Measurements from ENCODE around the gene SEMA3C. TPM values are rescaled to one million over a fixed set of nuclear protein-coding genes. Genes with fewer than 3 reads are reported as not detected.

Gene SEMA3C
- total RNA-seq, 2 donors from 2014 or later, result 89.2 to 184 TPM

GRCh38 chr7:80829527-80829926 lies 89.3 kb downstream of the SEMA3C start:
- H3K27ac ChIP-seq, result no peak overlapping the region
- H3K4me3 ChIP-seq, result no peak overlapping the region
- H3K27me3 ChIP-seq (replicated peaks; ENCODE audit: insufficient read depth), result no peaks in the 10 kb centered on the region
- DNase-seq (ENCODE audit: low spot score) (no peak), ATAC-seq (ENCODE audit: insufficient number of reproducible peaks, low FRiP score, low read depth) (no peak)
- no peak for TF ChIP-seq CTCF (IDR thresholded peaks at IDR 0.05)
- peaks cover 10 to 22% of the 10 kb centered on the region in 2 donors for H3K4me1 ChIP-seq (ENCODE audit: control insufficient read depth in 1 of 2, low read depth in 2 of 2)
- no peaks in the 10 kb centered on the region for H3K9me3 ChIP-seq
- no peaks in the 10 kb centered on the region for H3K36me3 ChIP-seq

GRCh38 chr7:80827239-80827633 lies 91.6 kb downstream of the SEMA3C start:
- no peak for ATAC-seq (ENCODE audit: insufficient number of reproducible peaks, low FRiP score, low read depth)
- no peak for TF ChIP-seq CTCF (IDR thresholded peaks at IDR 0.05)
- H3K4me3 ChIP-seq, result no peak overlapping the region
- no peaks in the 10 kb centered on the region for H3K36me3 ChIP-seq
- no peaks in the 10 kb centered on the region for H3K27me3 ChIP-seq (replicated peaks; ENCODE audit: insufficient read depth)
- no peak for DNase-seq (ENCODE audit: low spot score)
- H3K27ac ChIP-seq, result peak overlapping the region in 1 of 2 donors; percentile 3
- H3K9me3 ChIP-seq, result no peaks in the 10 kb centered on the region
- H3K4me1 ChIP-seq (ENCODE audit: control insufficient read depth in 1 of 2, low read depth in 2 of 2), result peaks cover 10 to 15% of the 10 kb centered on the region in 2 donors

- DNase-seq (ENCODE audit: low spot score), result no peak
- H3K4me3 ChIP-seq, result no peak overlapping the region
- no peaks in the 10 kb centered on the region for H3K36me3 ChIP-seq
- no peak for TF ChIP-seq CTCF (IDR thresholded peaks at IDR 0.05)
- H3K9me3 ChIP-seq, result no peaks in the 10 kb centered on the region
- no peak for ATAC-seq (ENCODE audit: insufficient number of reproducible peaks, low FRiP score, low read depth)
- peaks cover 10 to 15% of the 10 kb centered on the region in 2 donors for H3K4me1 ChIP-seq (ENCODE audit: control insufficient read depth in 1 of 2, low read depth in 2 of 2)
- H3K27me3 ChIP-seq (replicated peaks; ENCODE audit: insufficient read depth), result no peaks in the 10 kb centered on the region
- H3K27ac ChIP-seq, result peak overlapping the region in 1 of 2 donors; percentile 3
These were observed 92.2 kb downstream of the SEMA3C start for GRCh38 chr7:80826520-80827238.

GRCh38 chr7:80825499-80825898 lies 93.4 kb downstream of the SEMA3C start:
- no peak overlapping the region for H3K4me3 ChIP-seq
- H3K4me1 ChIP-seq (ENCODE audit: control insufficient read depth in 1 of 2, low read depth in 2 of 2), result peaks cover 10 to 15% of the 10 kb centered on the region in 2 donors
- no peak for ATAC-seq (ENCODE audit: insufficient number of reproducible peaks, low FRiP score, low read depth)
- H3K36me3 ChIP-seq, result no peaks in the 10 kb centered on the region
- no peak for TF ChIP-seq CTCF (IDR thresholded peaks at IDR 0.05)
- H3K27me3 ChIP-seq (replicated peaks; ENCODE audit: insufficient read depth), result no peaks in the 10 kb centered on the region
- no peaks in the 10 kb centered on the region for H3K9me3 ChIP-seq
- no peak overlapping the region for H3K27ac ChIP-seq
- no peak for DNase-seq (ENCODE audit: low spot score)

- Histone ChIP-seq H3K9me3 (no peaks in the 10 kb centered on the region), H3K27me3 (replicated peaks; ENCODE audit: insufficient read depth) (no peaks in the 10 kb centered on the region), H3K27ac (no peak overlapping the region), H3K36me3 (no peaks in the 10 kb centered on the region), H3K4me1 (ENCODE audit: control insufficient read depth in 1 of 2, low read depth in 2 of 2) (peaks cover 9 to 10% of the 10 kb centered on the region in 2 donors), H3K4me3 (no peak overlapping the region)
- no peak for DNase-seq (ENCODE audit: low spot score)
- no peak for ATAC-seq (ENCODE audit: insufficient number of reproducible peaks, low FRiP score, low read depth)
- TF ChIP-seq CTCF (IDR thresholded peaks at IDR 0.05), result no peak
These were observed 94.6 kb downstream of the SEMA3C start for GRCh38 chr7:80824253-80824652.

Measured in thoracic aorta (tissue), 2 donors.